Activated CD4-positive, alpha-beta T cell treated with anti-CD3 and anti-CD28 coated beads for 24 hours (primary cell): ENCODE data around the gene VPS37B.
A peak's percentile ranks its signal among the peaks of the same experiment; 100 is the strongest.
"Not testable (repeated sequence)": the region's sequence is repeated elsewhere in the genome, so short reads cannot be mapped to it uniquely, and the experiment has no call there.

Source experiments
- DNase-seq, 2 donors: peaks; one replicate each; pipeline ENCODE4 v3.0.0-alpha.2; 2020; ENCODE audit warnings: low read depth in 2 of 2

Gene VPS37B

DNA sequence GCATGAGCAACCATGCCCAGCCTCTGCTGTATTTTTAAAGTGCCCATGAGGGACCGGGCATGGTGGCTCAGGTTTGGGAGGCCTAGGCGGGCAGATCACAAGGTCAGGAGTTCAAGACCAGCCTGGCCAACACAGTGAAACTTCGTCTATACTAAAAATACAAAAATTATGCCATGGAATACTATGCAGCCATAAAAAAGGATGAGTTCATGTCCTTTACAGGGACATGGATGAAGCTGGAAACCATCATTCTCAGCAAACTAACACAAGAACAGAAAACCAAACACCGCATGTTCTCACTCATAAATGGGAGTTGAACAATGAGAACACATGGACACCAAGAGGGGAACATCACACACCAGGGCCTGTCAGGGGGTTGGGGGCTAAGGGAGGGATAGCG is 9.3 kb upstream of the VPS37B start:
- DNase-seq, result not testable (repeated sequence)

DNA sequence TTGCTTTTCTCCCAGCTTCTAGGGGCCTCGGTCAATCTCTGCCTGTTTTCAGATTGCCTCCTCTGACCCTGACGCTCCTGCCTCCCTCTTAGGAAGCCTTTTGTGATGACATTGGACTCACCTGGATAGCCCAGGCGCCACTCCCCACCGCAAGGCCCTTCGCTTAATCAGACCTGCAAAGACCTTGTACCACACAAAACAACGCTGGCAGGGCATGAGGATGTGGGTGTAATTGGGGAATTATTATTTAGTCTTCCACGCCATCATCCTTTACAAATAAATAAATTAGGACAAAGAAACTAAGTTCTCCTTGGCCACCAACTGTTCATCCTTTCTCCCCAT is 7.7 kb upstream of the VPS37B start:
- DNase-seq, result no peak

GRCh38 chr12:122902854-122903692 is 7.1 kb upstream of the VPS37B start:
- DNase-seq, result no peak

DNA sequence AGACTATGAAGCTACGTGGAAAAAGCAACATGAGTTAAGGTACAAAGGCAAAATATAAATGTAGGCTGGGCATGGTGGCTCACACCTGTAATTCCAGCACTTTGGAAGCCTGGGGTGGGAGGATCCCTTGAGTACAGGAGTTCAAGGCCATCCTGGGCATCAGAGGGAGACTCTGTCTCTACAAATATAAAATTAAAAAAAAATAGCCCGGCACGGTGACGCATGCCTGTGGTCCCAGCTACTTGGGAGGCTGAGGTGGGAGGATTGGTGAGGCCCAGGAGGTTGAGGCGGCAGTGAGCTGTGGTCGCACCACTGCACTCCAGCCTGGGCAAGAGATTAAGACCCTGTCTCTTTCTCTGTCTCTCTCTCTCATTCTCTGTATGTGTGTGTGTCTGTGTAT is 4.0 kb upstream of the VPS37B start:
- DNase-seq, result no peak

DNA sequence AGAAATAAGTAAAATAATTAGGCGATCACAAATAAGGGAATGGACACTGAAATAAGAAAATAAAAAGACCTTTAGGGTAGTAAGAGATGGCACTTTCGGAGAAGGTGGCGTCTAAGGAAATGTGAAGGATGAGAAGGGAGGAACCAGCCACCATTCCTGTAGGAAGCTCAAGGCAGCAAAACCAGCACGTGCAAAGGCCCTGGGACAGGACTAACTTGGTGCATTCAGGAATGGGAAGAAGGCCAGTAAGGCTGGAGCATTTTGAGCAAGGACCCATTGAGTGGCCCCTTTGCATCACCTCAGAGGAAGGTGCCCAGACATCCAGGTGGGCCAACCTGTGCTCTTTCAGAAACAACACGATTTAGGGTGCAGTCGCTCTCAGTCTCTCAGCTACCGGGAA is 738 bp upstream of the VPS37B start:
- DNase-seq, result no peak

GRCh38 chr12:122895320-122895703 is 612 bp downstream of the VPS37B start:
- DNase-seq, result no peak

DNA sequence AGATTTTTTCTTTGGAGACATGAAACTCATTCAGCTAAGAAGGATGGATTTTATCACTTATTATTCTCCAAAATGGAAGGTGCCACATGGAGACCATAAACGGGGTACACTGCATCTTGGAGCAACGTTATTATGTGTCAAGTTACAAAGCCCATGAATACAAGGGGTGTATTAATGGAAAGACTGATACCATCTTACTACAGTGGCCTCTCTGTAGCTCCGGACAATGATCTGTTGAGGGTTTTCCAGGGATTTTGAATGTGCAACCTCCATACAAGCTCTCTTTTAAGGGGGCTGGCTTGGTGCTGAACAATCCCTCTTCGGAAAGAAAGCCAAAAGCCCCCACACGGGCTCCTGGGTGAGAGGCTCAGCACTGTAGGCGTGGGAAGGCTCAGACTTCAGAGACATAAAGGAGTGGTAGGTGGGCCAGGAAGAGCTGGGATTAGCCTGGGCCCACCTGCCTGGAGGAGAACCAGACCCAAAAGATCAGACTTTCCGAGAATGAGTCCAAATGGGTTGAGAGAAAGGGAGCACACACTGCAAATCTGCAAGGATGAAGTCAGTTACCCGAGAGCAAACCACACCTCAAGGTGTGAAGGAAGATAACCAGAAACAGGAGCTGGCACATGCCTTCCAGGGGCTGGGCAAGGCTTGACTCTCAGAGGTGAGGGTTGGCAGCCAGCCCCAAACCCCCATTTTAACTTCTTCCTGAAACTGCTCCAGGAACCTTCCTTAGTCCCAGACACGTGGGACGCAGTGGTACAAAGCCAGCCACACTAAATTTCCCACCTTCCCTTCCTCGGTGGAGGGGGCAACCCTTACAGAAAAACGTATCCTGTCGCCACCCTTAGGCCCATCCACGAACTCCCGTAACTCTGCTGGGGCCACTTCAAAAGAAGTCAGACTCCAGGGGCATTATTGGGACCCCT is 1.5 kb downstream of the VPS37B start:
- no peak for DNase-seq

GRCh38 chr12:122893208-122894153 is 2.4 kb downstream of the VPS37B start:
- DNase-seq, result no peak

- not testable (repeated sequence) for DNase-seq
These were observed 3.2 kb downstream of the VPS37B start for GRCh38 chr12:122892724-122893123.

DNA sequence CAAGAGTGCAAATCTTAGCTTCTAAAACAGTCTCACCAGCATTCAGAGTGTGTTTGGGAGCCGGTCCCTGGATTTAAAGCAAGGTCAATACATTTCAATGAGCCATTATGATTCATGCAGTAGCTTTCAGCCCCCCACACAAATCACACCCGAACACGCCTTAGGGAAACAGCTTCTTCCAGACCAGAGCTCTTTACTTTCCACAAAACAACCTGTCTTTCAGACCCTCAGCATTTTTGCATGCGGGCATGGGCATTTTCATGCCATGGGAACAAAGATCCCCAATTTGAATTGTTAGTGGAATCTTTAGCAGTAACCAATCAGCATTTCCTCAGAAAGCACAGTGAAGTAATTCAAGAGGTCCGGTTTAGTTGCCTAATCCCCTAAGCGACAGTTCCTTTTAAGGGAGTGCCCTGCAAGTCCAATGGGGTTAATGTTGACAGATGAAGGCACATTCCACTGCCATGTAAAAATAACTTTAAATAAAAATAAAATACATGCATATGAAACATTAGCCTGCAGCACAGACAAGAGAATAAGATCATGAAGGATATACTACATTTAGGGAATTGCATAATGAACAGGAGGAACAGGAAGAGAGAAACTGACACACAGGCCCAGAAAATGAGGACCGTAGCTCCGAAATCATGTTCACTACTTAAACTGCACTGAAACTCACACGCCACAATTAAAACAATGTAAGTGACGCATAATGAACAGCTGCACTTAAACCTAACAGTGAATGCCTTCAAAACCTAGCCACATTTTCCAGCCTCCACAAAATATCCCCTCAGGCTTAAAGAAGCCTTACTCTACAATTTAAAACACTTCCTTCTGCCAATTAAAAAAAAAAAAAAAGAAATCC is 4.0 kb downstream of the VPS37B start:
- DNase-seq, result no peak

DNA sequence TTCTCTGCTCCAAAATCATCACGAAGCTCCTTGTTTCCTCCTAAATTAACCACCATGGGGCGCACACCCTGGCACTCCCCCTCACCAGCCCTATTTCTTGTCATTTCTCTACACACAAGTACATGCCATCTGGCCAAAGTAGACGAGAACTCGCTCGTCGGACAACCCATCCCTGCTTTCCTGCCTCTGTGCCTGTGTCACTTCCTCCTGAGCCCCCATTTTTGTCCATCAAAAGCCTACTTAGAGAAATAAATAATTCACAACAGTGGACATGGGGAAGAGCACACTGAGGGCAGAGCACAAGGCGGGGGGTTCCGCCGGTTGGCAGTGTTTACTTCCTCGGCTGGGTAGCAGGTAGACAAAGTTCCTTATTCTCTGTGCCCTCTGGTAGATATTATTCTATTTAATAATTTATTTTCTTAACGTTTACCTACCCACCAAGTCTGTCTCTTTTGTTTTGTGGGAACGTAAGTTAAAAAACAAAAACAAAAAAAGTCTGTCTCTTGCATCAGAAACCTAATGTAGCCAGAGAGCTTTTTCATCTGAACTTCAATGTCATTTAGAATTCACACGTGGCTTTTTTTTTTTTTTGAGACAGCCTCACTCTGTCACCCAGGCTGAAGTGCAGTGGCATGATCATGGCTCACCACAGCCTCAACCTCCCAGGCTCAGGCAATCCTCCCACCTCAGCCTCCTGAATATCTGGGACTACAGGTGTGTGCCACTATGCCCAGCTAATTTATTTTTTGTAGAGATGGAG is 6.0 kb downstream of the VPS37B start:
- no peak for DNase-seq

DNA sequence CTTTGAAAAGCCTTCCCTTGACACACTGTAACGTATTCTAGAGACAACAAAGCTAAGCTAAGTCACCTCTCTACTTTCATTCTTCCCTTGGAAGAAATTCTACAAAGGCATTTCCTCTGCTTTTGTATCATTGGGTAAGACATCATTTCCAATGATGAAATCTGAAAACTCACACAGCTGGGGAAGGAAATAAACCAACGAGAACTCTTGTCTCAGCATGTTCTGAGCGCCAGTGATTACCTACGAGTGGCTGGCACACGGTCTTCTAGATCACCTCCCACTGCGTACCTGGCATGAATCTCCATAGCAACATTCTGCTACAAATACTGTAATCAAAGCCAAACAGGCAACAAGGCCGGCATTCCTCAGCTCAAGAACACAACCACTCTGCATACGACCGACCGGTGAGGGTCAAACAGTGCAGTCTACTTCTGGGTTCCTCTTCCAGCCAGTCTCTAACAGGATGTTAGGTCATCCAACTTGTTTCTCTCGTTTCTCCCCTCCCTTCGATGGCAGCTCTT is 7.6 kb downstream of the VPS37B start:
- DNase-seq, result no peak

DNA sequence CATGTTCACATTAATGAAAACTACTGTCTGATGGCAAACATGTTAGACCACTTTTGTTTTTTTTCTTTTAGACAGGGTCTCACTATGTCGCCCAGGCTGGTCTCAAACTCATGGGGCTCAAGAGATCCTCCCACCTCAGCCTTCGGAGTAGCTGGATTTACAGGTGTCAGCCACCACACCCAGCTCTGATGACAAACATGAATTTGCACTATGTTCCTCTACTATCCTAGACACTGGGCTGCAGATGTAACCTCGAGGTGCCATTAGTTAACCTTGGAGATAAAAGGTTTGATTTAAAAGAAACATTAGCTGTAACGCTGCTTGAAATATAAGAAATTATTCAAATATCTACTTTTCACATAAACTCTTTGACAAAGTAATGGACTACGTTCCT is 8.1 kb downstream of the VPS37B start:
- DNase-seq, result no peak

- DNase-seq, result peak in 1 of 2 donors; percentile 30
These were observed 8.8 kb downstream of the VPS37B start for GRCh38 chr12:122886851-122887818.

DNA sequence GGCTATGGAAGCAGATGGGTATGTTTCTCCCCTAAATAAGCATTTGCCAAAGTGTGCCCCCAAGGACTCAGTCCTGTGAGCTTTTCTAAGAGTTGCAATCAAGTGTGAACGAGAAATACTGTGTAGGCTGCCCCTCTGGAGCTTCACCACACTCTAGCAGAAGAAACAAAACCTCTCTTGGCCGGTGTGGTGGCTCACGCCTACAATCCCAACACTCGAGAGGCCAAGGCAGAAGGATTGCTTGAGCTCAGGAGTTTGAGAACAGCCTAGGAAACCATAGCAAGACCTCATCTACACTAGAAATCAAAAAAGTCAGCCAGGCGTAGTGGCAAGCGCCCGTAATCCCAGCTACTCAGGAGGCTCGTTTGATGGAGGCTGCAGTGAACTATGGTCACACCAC is 9.8 kb downstream of the VPS37B start:
- DNase-seq, result no peak

DNA sequence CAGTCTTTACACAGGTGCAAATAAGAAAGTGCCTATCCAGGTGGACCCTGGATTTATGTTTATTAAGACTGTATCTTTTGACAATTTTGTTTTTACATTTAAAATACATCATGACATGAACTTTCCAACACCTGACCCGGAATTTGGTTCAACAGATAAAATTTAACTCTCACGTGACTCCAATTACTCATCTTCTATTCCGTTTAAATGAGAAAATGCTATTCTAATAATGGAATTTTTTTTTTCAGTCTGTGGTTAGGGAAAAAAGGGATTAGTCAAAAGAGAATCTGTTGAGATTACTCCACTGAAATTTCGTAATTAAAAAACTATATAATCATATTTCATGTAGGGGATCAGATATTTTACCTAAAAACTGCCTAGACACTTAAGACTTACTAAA is 11.1 kb downstream of the VPS37B start:
- DNase-seq, result no peak

- DNase-seq, result no peak
These were observed 11.7 kb downstream of the VPS37B start for GRCh38 chr12:122884091-122884826.
